Tibial nerve (tissue), 4 donors: ENCODE results near the gene SECTM1.

Source experiments
- CTCF ChIP-seq, 5 experiments: fragments of 200-600 bp in 3 of 5; fragments of 450-650 bp in 2 of 5; sonication (generic) in 3 of 5; IDR thresholded peaks; one replicate each; pipeline ENCODE4 v1.5.1; 2016 to 2019; ENCODE audit warnings: antibody characterized with exemption in 5 of 5, mild to moderate bottlenecking in 3 of 5, moderate library complexity in 2 of 5
- EP300 ChIP-seq, 2 donors: sonication (generic); formaldehyde crosslinking; IDR thresholded peaks; one replicate each; pipeline ENCODE4 v1.6.1; 2017; ENCODE audit warnings: antibody characterized with exemption in 2 of 2, mild to moderate bottlenecking in 1 of 2
- POLR2A ChIP-seq, 2 donors: fragments of 450-650 bp; IDR thresholded peaks; one replicate each; pipeline ENCODE4 v1.6.1; 2017; ENCODE audit warnings: antibody characterized with exemption in 2 of 2, mild to moderate bottlenecking in 2 of 2, moderate library complexity in 2 of 2

- TF ChIP-seq CTCF (IDR thresholded peaks at IDR 0.05) (peak in 2 of 5 experiments; percentile 19 to 39), EP300 (IDR thresholded peaks at IDR 0.05) (peak; percentile 61 to 97), POLR2A (IDR thresholded peaks at IDR 0.05) (peak; percentile 51 to 83)
Observed at GRCh38 chr17:82273327-82274133, 60.0 kb downstream of the SECTM1 start, which contains the start of gene CSNK1D.
